ENCODE data around the gene LANCL1.

DNA sequence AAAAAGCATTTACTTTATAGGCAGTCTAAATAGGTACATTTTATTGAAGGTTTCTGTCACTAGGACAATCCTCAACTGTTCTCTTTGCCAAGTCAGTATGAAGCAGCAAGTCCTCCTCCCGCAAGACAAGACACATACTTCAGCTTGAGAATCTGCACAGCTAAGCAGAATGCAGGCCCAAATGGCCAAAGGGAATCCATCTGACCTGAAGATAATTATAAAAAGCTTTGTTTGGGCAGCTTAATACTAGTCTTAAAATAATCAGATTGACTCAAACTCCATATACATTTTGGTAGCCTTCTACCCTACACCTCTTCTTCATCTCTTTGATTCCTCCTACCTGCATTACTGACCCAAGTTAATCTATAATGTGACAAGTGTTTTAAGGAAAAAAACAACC lies 1.8 kb downstream of the LANCL1 start:
- TF ChIP-seq, protein P1, sequence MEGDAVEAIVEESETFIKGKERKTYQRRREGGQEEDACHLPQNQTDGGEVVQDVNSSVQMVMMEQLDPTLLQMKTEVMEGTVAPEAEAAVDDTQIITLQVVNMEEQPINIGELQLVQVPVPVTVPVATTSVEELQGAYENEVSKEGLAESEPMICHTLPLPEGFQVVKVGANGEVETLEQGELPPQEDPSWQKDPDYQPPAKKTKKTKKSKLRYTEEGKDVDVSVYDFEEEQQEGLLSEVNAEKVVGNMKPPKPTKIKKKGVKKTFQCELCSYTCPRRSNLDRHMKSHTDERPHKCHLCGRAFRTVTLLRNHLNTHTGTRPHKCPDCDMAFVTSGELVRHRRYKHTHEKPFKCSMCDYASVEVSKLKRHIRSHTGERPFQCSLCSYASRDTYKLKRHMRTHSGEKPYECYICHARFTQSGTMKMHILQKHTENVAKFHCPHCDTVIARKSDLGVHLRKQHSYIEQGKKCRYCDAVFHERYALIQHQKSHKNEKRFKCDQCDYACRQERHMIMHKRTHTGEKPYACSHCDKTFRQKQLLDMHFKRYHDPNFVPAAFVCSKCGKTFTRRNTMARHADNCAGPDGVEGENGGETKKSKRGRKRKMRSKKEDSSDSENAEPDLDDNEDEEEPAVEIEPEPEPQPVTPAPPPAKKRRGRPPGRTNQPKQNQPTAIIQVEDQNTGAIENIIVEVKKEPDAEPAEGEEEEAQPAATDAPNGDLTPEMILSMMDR (IDR thresholded peaks at IDR 0.05): no peak
- TF ChIP-seq RFX5 (IDR thresholded peaks at IDR 0.05; ENCODE audit: low read length) (no peak), TCF12 (IDR thresholded peaks at IDR 0.05) (no peak), EP300 (IDR thresholded peaks at IDR 0.05; ENCODE audit: borderline replicate concordance in 1 of 2, low read depth in 1 of 2, low read length in 1 of 2) (no peak), RCOR1 (IDR thresholded peaks at IDR 0.05; ENCODE audit: low read length) (no peak), POLR2AphosphoS5 (IDR thresholded peaks at IDR 0.05; ENCODE audit: low read depth, low read length) (no peak), RXRA (IDR thresholded peaks at IDR 0.05; ENCODE audit: borderline replicate concordance, low read depth) (no peak), TEAD4 (IDR thresholded peaks at IDR 0.05; ENCODE audit: borderline replicate concordance, insufficient read depth) (no peak), ELF1 (IDR thresholded peaks at IDR 0.05) (no peak), EZH2phosphoT487 (IDR thresholded peaks at IDR 0.05; ENCODE audit: borderline replicate concordance, low read depth) (no peak), RAD21 (IDR thresholded peaks at IDR 0.05; ENCODE audit: low read length) (no peak)
- TF ChIP-seq, protein P2, sequence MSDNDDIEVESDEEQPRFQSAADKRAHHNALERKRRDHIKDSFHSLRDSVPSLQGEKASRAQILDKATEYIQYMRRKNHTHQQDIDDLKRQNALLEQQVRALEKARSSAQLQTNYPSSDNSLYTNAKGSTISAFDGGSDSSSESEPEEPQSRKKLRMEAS (IDR thresholded peaks at IDR 0.05; ENCODE audit: low read depth): no peak
- TF ChIP-seq, protein P3, sequence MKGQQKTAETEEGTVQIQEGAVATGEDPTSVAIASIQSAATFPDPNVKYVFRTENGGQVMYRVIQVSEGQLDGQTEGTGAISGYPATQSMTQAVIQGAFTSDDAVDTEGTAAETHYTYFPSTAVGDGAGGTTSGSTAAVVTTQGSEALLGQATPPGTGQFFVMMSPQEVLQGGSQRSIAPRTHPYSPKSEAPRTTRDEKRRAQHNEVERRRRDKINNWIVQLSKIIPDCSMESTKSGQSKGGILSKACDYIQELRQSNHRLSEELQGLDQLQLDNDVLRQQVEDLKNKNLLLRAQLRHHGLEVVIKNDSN (IDR thresholded peaks at IDR 0.05; ENCODE audit: borderline replicate concordance, low read depth): no peak
- TF ChIP-seq, protein P4, sequence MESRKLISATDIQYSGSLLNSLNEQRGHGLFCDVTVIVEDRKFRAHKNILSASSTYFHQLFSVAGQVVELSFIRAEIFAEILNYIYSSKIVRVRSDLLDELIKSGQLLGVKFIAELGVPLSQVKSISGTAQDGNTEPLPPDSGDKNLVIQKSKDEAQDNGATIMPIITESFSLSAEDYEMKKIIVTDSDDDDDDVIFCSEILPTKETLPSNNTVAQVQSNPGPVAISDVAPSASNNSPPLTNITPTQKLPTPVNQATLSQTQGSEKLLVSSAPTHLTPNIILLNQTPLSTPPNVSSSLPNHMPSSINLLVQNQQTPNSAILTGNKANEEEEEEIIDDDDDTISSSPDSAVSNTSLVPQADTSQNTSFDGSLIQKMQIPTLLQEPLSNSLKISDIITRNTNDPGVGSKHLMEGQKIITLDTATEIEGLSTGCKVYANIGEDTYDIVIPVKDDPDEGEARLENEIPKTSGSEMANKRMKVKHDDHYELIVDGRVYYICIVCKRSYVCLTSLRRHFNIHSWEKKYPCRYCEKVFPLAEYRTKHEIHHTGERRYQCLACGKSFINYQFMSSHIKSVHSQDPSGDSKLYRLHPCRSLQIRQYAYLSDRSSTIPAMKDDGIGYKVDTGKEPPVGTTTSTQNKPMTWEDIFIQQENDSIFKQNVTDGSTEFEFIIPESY (IDR thresholded peaks at IDR 0.05; ENCODE audit: borderline replicate concordance, low read depth): no peak

All from SK-N-SH (cell line).